GM21526 (cell line): ENCODE measurements around the gene ZNF462.
"Not testable (repeated sequence)": the region's sequence is repeated elsewhere in the genome, so short reads cannot be mapped to it uniquely, and the experiment has no call there.

Experiments
- ATAC-seq: cut with Tn5 transposase; IDR thresholded peaks from one replicate; pipeline ENCODE4 v1.9.1; 2021; ENCODE audit warnings: moderate library complexity; ENCODE audit not compliant: unreplicated experiment, low FRiP score

Gene ZNF462

GRCh38 chr9:106989904-106990303 is 126.9 kb downstream of the ZNF462 start:
- ATAC-seq: not testable (repeated sequence)

GRCh38 chr9:106992186-106992585 is 129.2 kb downstream of the ZNF462 start:
- no peak for ATAC-seq

- ATAC-seq: no peak
These were observed 130.6 kb downstream of the ZNF462 start for GRCh38 chr9:106993603-106994002.

- no peak for ATAC-seq
These were observed 131.5 kb downstream of the ZNF462 start for GRCh38 chr9:106994463-106994862.

- ATAC-seq: no peak
These were observed 137.3 kb downstream of the ZNF462 start for GRCh38 chr9:107000218-107000617.

- ATAC-seq: no peak
These were observed 142.2 kb downstream of the ZNF462 start for GRCh38 chr9:107005201-107005600.

GRCh38 chr9:107007402-107007801 is 144.4 kb downstream of the ZNF462 start:
- no peak for ATAC-seq

- ATAC-seq: no peak
These were observed 145.0 kb downstream of the ZNF462 start for GRCh38 chr9:107008011-107008410.

GRCh38 chr9:107008447-107008846 is 145.5 kb downstream of the ZNF462 start:
- no peak for ATAC-seq

- ATAC-seq: no peak
These were observed 153.4 kb downstream of the ZNF462 start for GRCh38 chr9:107016383-107016782.

GRCh38 chr9:107018861-107019545 is 156.0 kb downstream of the ZNF462 start:
- no peak for ATAC-seq

- ATAC-seq: no peak
These were observed 157.1 kb downstream of the ZNF462 start for GRCh38 chr9:107020040-107020530.

GRCh38 chr9:107024193-107024592 is 161.2 kb downstream of the ZNF462 start:
- no peak for ATAC-seq

- ATAC-seq: no peak
These were observed 162.5 kb downstream of the ZNF462 start for GRCh38 chr9:107025260-107026035.

- no peak for ATAC-seq
These were observed 166.2 kb downstream of the ZNF462 start for GRCh38 chr9:107029146-107029545.

GRCh38 chr9:107033966-107034365 is 171.0 kb downstream of the ZNF462 start:
- no peak for ATAC-seq

GRCh38 chr9:107034831-107035230 is 171.9 kb downstream of the ZNF462 start:
- ATAC-seq: no peak

- ATAC-seq: no peak
These were observed 173.4 kb downstream of the ZNF462 start for GRCh38 chr9:107036367-107036766.

GRCh38 chr9:107039542-107039941 is 176.6 kb downstream of the ZNF462 start:
- no peak for ATAC-seq

- no peak for ATAC-seq
These were observed 179.6 kb downstream of the ZNF462 start for GRCh38 chr9:107042606-107043005.

- no peak for ATAC-seq
These were observed 180.9 kb downstream of the ZNF462 start for GRCh38 chr9:107043886-107044285.

- ATAC-seq: no peak
These were observed 181.9 kb downstream of the ZNF462 start for GRCh38 chr9:107044872-107045271.
